HepG2 (cell line): ENCODE data around the gene GAL3ST1. TPM values are rescaled to one million over a fixed set of nuclear protein-coding genes. Genes with fewer than 3 reads are reported as not detected.
A peak's percentile ranks its signal among the peaks of the same experiment; 100 is the strongest.
"Not testable (repeated sequence)": the region's sequence is repeated elsewhere in the genome, so short reads cannot be mapped to it uniquely, and the experiment has no call there.

Experiments
- ATAC-seq: fragments of 200-7000 bp; cut with Tn5 transposase; 3 replicates; pipeline ENCODE4 v1.9.1; 2020; ENCODE audit warnings: mild to moderate bottlenecking, moderate library complexity
- BruUV-seq: library from RNA; stranded (reverse); fragments of 400-500 nt; replicated peaks from 2 replicates; lab custom pipeline; 2021; lab: Mats Ljungman, UMichigan
- CTCF ChIA-PET: fragments of 300-600 bp; formaldehyde crosslinking; extraction: SDS; loops from one replicate; lab custom pipeline; 2021; ENCODE audit warnings: low total read pairs, inconsistent platforms, low intra/inter-chr PET ratio; lab: Yijun Ruan, JAX
- POLR2A ChIA-PET: fragments of 350-600 bp; sonication (Branson Sonifier 250); formaldehyde crosslinking; loops from one replicate; lab custom pipeline; 2020; ENCODE audit warnings: antibody characterized with exemption, inconsistent platforms; lab: Yijun Ruan, JAX
- DNase-seq: peaks from one replicate; pipeline ENCODE4 v3.0.0-alpha.2; 2015; ENCODE audit warnings: low spot score
- FAIRE-seq: peaks from 3 replicates; lab custom pipeline; 2011; peaks lifted over from hg19 to GRCh38; lab: Jason Lieb, UNC
- H2AFZ ChIP-seq: one replicate; pipeline ENCODE4 v1.6.1; 2011; ENCODE audit warnings: low read length, inconsistent platforms
- H3K27ac ChIP-seq: fragments of 300-600 bp; 3 replicates; pipeline ENCODE4 v1.8.0; 2011; ENCODE audit warnings: mixed run types, mild to moderate bottlenecking, mixed read lengths, low read length, inconsistent platforms; ENCODE audit not compliant: insufficient read depth; ENCODE audit errors: extremely low read length
- H3K27me3 ChIP-seq, 2 experiments: fragments of 200-600 bp in 1 of 2; 2 replicates in 1 of 2; 3 replicates in 1 of 2; pipeline versions ENCODE4 v1.6.0 to v1.8.0; 2011; ENCODE audit warnings: low read length in 2 of 2, mild to moderate bottlenecking in 2 of 2, moderate library complexity in 2 of 2, inconsistent platforms in 1 of 2; ENCODE audit not compliant: insufficient read depth in 2 of 2, control insufficient read depth in 1 of 2
- H3K36me3 ChIP-seq, 2 experiments: fragments of 200-600 bp in 1 of 2; replicated peaks in 1 of 2; 2 replicates in 1 of 2; 3 replicates in 1 of 2; pipeline versions ENCODE4 v1.5.1 to v1.8.0; 2011; ENCODE audit warnings: low read length in 2 of 2, inconsistent platforms in 1 of 2; ENCODE audit not compliant: insufficient read depth in 2 of 2, control insufficient read depth in 1 of 2
- H3K4me1 ChIP-seq: 2 replicates; pipeline ENCODE4 v1.5.1; 2012; ENCODE audit warnings: low read length, inconsistent platforms; ENCODE audit not compliant: insufficient read depth
- H3K4me2 ChIP-seq: 2 replicates; pipeline ENCODE4 v1.6.0; 2011; ENCODE audit warnings: low read depth, low read length, inconsistent platforms
- H3K4me3 ChIP-seq, 3 experiments: fragments of 200-600 bp in 1 of 3; sonication (generic), shearing (Covaris generic) in 1 of 3; replicated peaks in 1 of 3; 2 replicates each; pipeline ENCODE4 v1.5.1; 2011 to 2016; ENCODE audit warnings: low read length in 3 of 3, inconsistent platforms in 2 of 3, low read depth in 2 of 3, mild to moderate bottlenecking in 2 of 3, control low read depth in 1 of 3, mixed read lengths in 1 of 3; ENCODE audit not compliant: insufficient read depth in 1 of 3
- H3K79me2 ChIP-seq: one replicate; pipeline ENCODE4 v1.6.1; 2011; ENCODE audit warnings: low read length, inconsistent platforms; ENCODE audit not compliant: insufficient read depth
- H3K9ac ChIP-seq: 2 replicates; pipeline ENCODE4 v1.6.0; 2011; ENCODE audit warnings: mild to moderate bottlenecking, low read depth, low read length, inconsistent platforms; ENCODE audit not compliant: insufficient read depth
- H3K9me3 ChIP-seq: 2 replicates; pipeline ENCODE4 v1.5.1; 2012; ENCODE audit warnings: mild to moderate bottlenecking, low read length
- H4K20me1 ChIP-seq: 2 replicates; pipeline ENCODE4 v1.6.0; 2011; ENCODE audit warnings: inconsistent platforms, mild to moderate bottlenecking, low read length, moderate library complexity; ENCODE audit not compliant: insufficient read depth
- CTCF ChIP-seq: sonication (generic); formaldehyde crosslinking; IDR thresholded peaks from 2 replicates; pipeline ENCODE4 v1.5.0; 2020; ENCODE audit warnings: mild to moderate bottlenecking, missing genetic modification reagents, moderate library complexity
- PBX2 ChIP-seq: IDR thresholded peaks from 2 replicates; pipeline ENCODE4 v1.6.1; 2016; ENCODE audit warnings: control low read depth
- RAD21 ChIP-seq: fragments of 450-650 bp; formaldehyde crosslinking; IDR thresholded peaks from 2 replicates; pipeline ENCODE4 v1.5.0; 2020; ENCODE audit warnings: mild to moderate bottlenecking
- SP1 ChIP-seq, 2 experiments: fragments of 450-650 bp in 1 of 2; sonication (generic) in 1 of 2; formaldehyde crosslinking in 1 of 2; IDR thresholded peaks; 2 replicates each; pipeline versions ENCODE4 v1.4.0 to v1.6.1; 2016 to 2020; ENCODE audit warnings: missing genetic modification reagents in 1 of 2
- ZBTB33 ChIP-seq: sonication (generic); formaldehyde crosslinking; IDR thresholded peaks from 2 replicates; pipeline ENCODE4 v1.4.0; 2020; ENCODE audit warnings: missing genetic modification reagents
- ZNF121 ChIP-seq: sonication (generic); formaldehyde crosslinking; IDR thresholded peaks from 2 replicates; pipeline ENCODE4 v1.5.0; 2020; ENCODE audit warnings: mild to moderate bottlenecking, missing genetic modification reagents
- ZNF24 ChIP-seq: fragments of 450-650 bp; IDR thresholded peaks from 2 replicates; pipeline ENCODE4 v1.6.1; 2017; ENCODE audit warnings: antibody characterized with exemption, mild to moderate bottlenecking
- ZNF740 ChIP-seq: sonication (generic); formaldehyde crosslinking; IDR thresholded peaks from 2 replicates; pipeline ENCODE4 v1.4.0; 2020; ENCODE audit warnings: missing genetic modification reagents
- ZNF768 ChIP-seq: sonication (generic); formaldehyde crosslinking; IDR thresholded peaks from 2 replicates; pipeline ENCODE4 v1.4.0; 2020; ENCODE audit warnings: missing genetic modification reagents
- ZNF770 ChIP-seq: sonication (generic); formaldehyde crosslinking; IDR thresholded peaks from 2 replicates; pipeline ENCODE4 v1.5.0; 2020; ENCODE audit warnings: mild to moderate bottlenecking, missing genetic modification reagents
- WGBS: methylation state at CpG from one replicate; pipeline ENCODE4 v1.1.6; 2017; ENCODE audit warnings: low lambda C conversion rate; 5-methylcytosine and 5-hydroxymethylcytosine counted together
- in situ Hi-C: cut with HindIII; loops from 2 replicates; pipeline ENCODE4 v1.10.0; 2017; ENCODE audit warnings: low pct_unique_long_range_greater_than_20kb; ENCODE audit not compliant: extremely low pct_ligation_motif_present
- intact Hi-C: fragments of 100-400 bp; cut with micrococcal nuclease; formaldehyde crosslinking; loops from one replicate; pipeline ENCODE4 v1.10.0; 2022; ENCODE audit not compliant: unreplicated experiment
- polyA plus RNA-seq, 8 experiments: library from polyadenylated mRNA; depleted of rRNA in 3 of 8; stranded (reverse) in 7 of 8; unstranded in 1 of 8; fragments of >200 nt; fragmentation: Illumina TruSeq in 4 of 8; extraction: Trizol in 4 of 8; gene quantifications; 2 replicates each; pipeline versions ENCODE4 v1.2.1 to v1.2.3, GENCODE V29; 2011 to 2016; ENCODE audit warnings: low read depth in 4 of 8, missing spikeins in 1 of 8, mixed read lengths in 1 of 8; ENCODE audit not compliant: insufficient read depth in 1 of 8
- total RNA-seq, 5 experiments: library from RNA; depleted of rRNA; stranded (reverse); fragments of >200 nt; fragmentation: Illumina TruSeq; extraction: Trizol; gene quantifications; 2 replicates each; pipeline ENCODE4 v1.2.3, GENCODE V29; 2016; ENCODE audit warnings: low read depth in 1 of 5

GAL3ST1 gene
- total and polyA plus RNA-seq, 2 of the 13 experiments (the other 11 are each of a cell fraction or from before 2014, with no cell fraction given) = 4.4 to 14.7 TPM

- H3K27me3 ChIP-seq; BruUV-seq; H3K36me3 ChIP-seq; H3K9me3 ChIP-seq; in situ Hi-C loops; H2AFZ ChIP-seq; POLR2A ChIA-PET; H4K20me1 ChIP-seq; H3K79me2 ChIP-seq; H3K9ac ChIP-seq; FAIRE-seq; DNase-seq; CTCF ChIA-PET; intact Hi-C loops; TF ChIP-seq SP1 (IDR thresholded peaks at IDR 0.05): not testable (repeated sequence)
- H3K4me2 ChIP-seq = peak overlapping the region; percentile 70
- H3K27ac ChIP-seq = peak overlapping the region; percentile 50
- ATAC-seq = peak; percentile 75
- peak; percentile 19; the same call in 1 of the 2 replicates for TF ChIP-seq ZNF768 (CRISPR knock-in tag)
- 0 out of 2 replicates have a peak, but pooled peaks have one; percentile 49 for TF ChIP-seq PBX2 (CRISPR knock-in tag)
- peak; percentile 81; the same call in 1 of the 2 replicates for TF ChIP-seq ZNF740 (CRISPR knock-in tag)
- TF ChIP-seq ZNF770 (CRISPR knock-in tag) = peak; percentile 75; the same call in 1 of the 2 replicates
- peak; percentile 37; the same call in 1 of the 2 replicates for TF ChIP-seq RAD21 (CRISPR knock-in tag)
- TF ChIP-seq ZNF121 = peak; percentile 78
- peak; percentile 65 for TF ChIP-seq CTCF (CRISPR knock-in tag)
- TF ChIP-seq SP1 (CRISPR knock-in tag; IDR thresholded peaks at IDR 0.05) = 0 out of 2 replicates have a peak, but pooled peaks have one; percentile 16
- TF ChIP-seq ZBTB33 (CRISPR knock-in tag) = peak; percentile 87; the same call in 1 of the 2 replicates
- peak; percentile 44; the same call in 1 of the 2 replicates for TF ChIP-seq ZNF24
- 59% methylated on average over 9 of the region's 11 CpGs for WGBS
- peaks cover 42% of the 10 kb centered on the region for H3K4me1 ChIP-seq
- H3K4me3 ChIP-seq = peak overlapping the region in 2 of 3 experiments; percentile 14 to 34; a peak in 1 of 6 replicates
These were observed 13.7 kb downstream of the GAL3ST1 start for GRCh38 chr22:30560643-30561202.
